Mesendoderm (in vitro differentiated cells): ENCODE measurements around the gene IRAK1BP1.

Experiments used
- DNase-seq: peaks from one replicate; pipeline ENCODE4 v3.0.0; 2013
- H2AK5ac ChIP-seq: 2 replicates; pipeline ENCODE4 v1.6.1; 2013; ENCODE audit warnings: low read length, inconsistent platforms
- H2BK120ac ChIP-seq: 2 replicates; pipeline ENCODE4 v1.6.1; 2013; ENCODE audit warnings: low read depth, mild to moderate bottlenecking, low read length, moderate library complexity, mixed read lengths
- H2BK15ac ChIP-seq: replicated peaks from 2 replicates; pipeline ENCODE4 v1.6.1; 2013; ENCODE audit warnings: low read depth, mild to moderate bottlenecking, moderate library complexity
- H2BK5ac ChIP-seq: 2 replicates; pipeline ENCODE4 v1.6.1; 2013; ENCODE audit warnings: low read length, inconsistent platforms
- H3K18ac ChIP-seq: 2 replicates; pipeline ENCODE4 v1.6.1; 2013; ENCODE audit warnings: mild to moderate bottlenecking, low read length, mixed read lengths
- H3K23ac ChIP-seq: one replicate; pipeline ENCODE4 v1.6.1; 2013; ENCODE audit warnings: low read length
- H3K27ac ChIP-seq: 2 replicates; pipeline ENCODE4 v1.5.1; 2013; ENCODE audit warnings: low read depth, mild to moderate bottlenecking, inconsistent platforms, low read length, moderate library complexity
- H3K27me3 ChIP-seq: 2 replicates; pipeline ENCODE4 v1.6.1; 2013; ENCODE audit warnings: low read length, control low read depth, mild to moderate bottlenecking, inconsistent platforms; ENCODE audit not compliant: insufficient read depth, poor library complexity
- H3K36me3 ChIP-seq: 2 replicates; pipeline ENCODE4 v1.6.1; 2013; ENCODE audit warnings: low read length, inconsistent platforms; ENCODE audit not compliant: control insufficient read depth, insufficient read depth
- H3K4ac ChIP-seq: one replicate; pipeline ENCODE4 v1.6.1; 2013; ENCODE audit warnings: low read depth, mild to moderate bottlenecking, low read length, moderate library complexity
- H3K4me1 ChIP-seq: 2 replicates; pipeline ENCODE4 v1.6.1; 2013; ENCODE audit warnings: low read depth, low read length, inconsistent platforms; ENCODE audit not compliant: control insufficient read depth
- H3K4me2 ChIP-seq: 2 replicates; pipeline ENCODE4 v1.6.1; 2013; ENCODE audit warnings: low read length
- H3K4me3 ChIP-seq: 2 replicates; pipeline ENCODE4 v1.5.1; 2013; ENCODE audit warnings: mild to moderate bottlenecking, low read length
- H3K56ac ChIP-seq: one replicate; pipeline ENCODE4 v1.6.1; 2013; ENCODE audit warnings: low read length
- H3K79me1 ChIP-seq: 2 replicates; pipeline ENCODE4 v1.6.1; 2013; ENCODE audit warnings: low read length, inconsistent platforms
- H3K79me2 ChIP-seq: 2 replicates; pipeline ENCODE4 v1.6.1; 2013; ENCODE audit warnings: mild to moderate bottlenecking, low read length; ENCODE audit not compliant: control insufficient read depth, insufficient read depth
- H3K9ac ChIP-seq: 2 replicates; pipeline ENCODE4 v1.6.1; 2013; ENCODE audit warnings: low read length, inconsistent platforms
- H4K5ac ChIP-seq: one replicate; pipeline ENCODE4 v1.6.1; 2013; ENCODE audit warnings: low read length
- H4K8ac ChIP-seq: one replicate; pipeline ENCODE4 v1.6.1; 2013; ENCODE audit warnings: low read depth, mild to moderate bottlenecking, control low read depth, low read length, moderate library complexity
- WGBS: extraction: QIAGEN DNeasy Blood & Tissue Kit; methylation state at CpG from one replicate; pipeline ENCODE4 v1.1.7; 2013; ENCODE audit warnings: low lambda C conversion rate, missing lambda C conversion rate; ENCODE audit not compliant: insufficient coverage; ENCODE audit errors: extremely low coverage; 5-methylcytosine and 5-hydroxymethylcytosine counted together

Gene IRAK1BP1

GRCh38 chr6:78863576-78863975 is 3.8 kb upstream of the IRAK1BP1 start:
- Histone ChIP-seq H3K56ac (no peak overlapping the region), H3K4me3 (no peak overlapping the region), H2BK15ac (no peak overlapping the region), H3K9ac (no peak overlapping the region), H3K79me1 (no peaks in the 10 kb centered on the region), H3K27me3 (no peaks in the 10 kb centered on the region), H4K5ac (no peak overlapping the region), H3K4me1 (no peaks in the 10 kb centered on the region), H3K36me3 (no peaks in the 10 kb centered on the region), H3K18ac (no peak overlapping the region), H2BK120ac (no peak overlapping the region), H2BK5ac (no peak overlapping the region), H3K79me2 (no peaks in the 10 kb centered on the region), H3K4ac (no peak overlapping the region), H3K23ac (no peak overlapping the region), H2AK5ac (no peak overlapping the region), H3K4me2 (no peak overlapping the region), H4K8ac (no peak overlapping the region), H3K27ac (no peak overlapping the region)
- WGBS, result no CpG with 5 or more reads among the region's 2 CpGs
- no peak for DNase-seq

GRCh38 chr6:78864957-78865356 is 2.4 kb upstream of the IRAK1BP1 start:
- DNase-seq, result no peak
- H3K18ac ChIP-seq, result no peak overlapping the region
- no peaks in the 10 kb centered on the region for H3K4me1 ChIP-seq
- no peaks in the 10 kb centered on the region for H3K27me3 ChIP-seq
- no peak overlapping the region for H3K9ac ChIP-seq
- no peak overlapping the region for H3K4me2 ChIP-seq
- no peaks in the 10 kb centered on the region for H3K79me1 ChIP-seq
- no peak overlapping the region for H2BK5ac ChIP-seq
- H3K27ac ChIP-seq, result no peak overlapping the region
- H2AK5ac ChIP-seq, result no peak overlapping the region
- H3K56ac ChIP-seq, result no peak overlapping the region
- WGBS, result no CpG with 5 or more reads among the region's 5 CpGs
- H3K4ac ChIP-seq, result no peak overlapping the region
- no peaks in the 10 kb centered on the region for H3K36me3 ChIP-seq
- no peak overlapping the region for H3K23ac ChIP-seq
- no peak overlapping the region for H2BK15ac ChIP-seq
- H4K5ac ChIP-seq, result no peak overlapping the region
- H4K8ac ChIP-seq, result no peak overlapping the region
- H3K4me3 ChIP-seq, result no peak overlapping the region
- H2BK120ac ChIP-seq, result no peak overlapping the region
- H3K79me2 ChIP-seq, result no peaks in the 10 kb centered on the region

GRCh38 chr6:78867020-78867369 is 356 bp upstream of the IRAK1BP1 start:
- Histone ChIP-seq H3K23ac (no peak overlapping the region), H4K5ac (no peak overlapping the region), H3K27ac (no peak overlapping the region), H3K4me2 (peak overlapping the region; percentile 56), H3K36me3 (no peaks in the 10 kb centered on the region), H2BK5ac (no peak overlapping the region), H2BK15ac (no peak overlapping the region), H3K4ac (no peak overlapping the region), H3K79me2 (no peaks in the 10 kb centered on the region), H3K18ac (no peak overlapping the region), H3K9ac (peak overlapping the region; percentile 79), H3K4me1 (no peaks in the 10 kb centered on the region), H2BK120ac (no peak overlapping the region), H3K56ac (peak overlapping the region; percentile 90), H4K8ac (no peak overlapping the region), H2AK5ac (no peak overlapping the region), H3K4me3 (peak overlapping the region; percentile 90), H3K27me3 (no peaks in the 10 kb centered on the region), H3K79me1 (no peaks in the 10 kb centered on the region)
- DNase-seq, result no peak
- WGBS, result no CpG with 5 or more reads among the region's 13 CpGs

- no peak overlapping the region for H3K4ac ChIP-seq
- H2BK120ac ChIP-seq, result no peak overlapping the region
- H3K27me3 ChIP-seq, result no peaks in the 10 kb centered on the region
- no peak overlapping the region for H4K5ac ChIP-seq
- peak overlapping the region; percentile 68 for H3K4me2 ChIP-seq
- no peak overlapping the region for H3K23ac ChIP-seq
- H3K4me3 ChIP-seq, result peak overlapping the region; percentile 90
- no peak overlapping the region for H3K18ac ChIP-seq
- no peak for DNase-seq
- no peak overlapping the region for H2BK15ac ChIP-seq
- no peaks in the 10 kb centered on the region for H3K36me3 ChIP-seq
- no peaks in the 10 kb centered on the region for H3K79me1 ChIP-seq
- 100% methylated on average over 1 of the region's 8 CpGs for WGBS
- no peak overlapping the region for H2AK5ac ChIP-seq
- H2BK5ac ChIP-seq, result no peak overlapping the region
- H3K79me2 ChIP-seq, result no peaks in the 10 kb centered on the region
- peak overlapping the region; percentile 39 for H3K27ac ChIP-seq
- H3K4me1 ChIP-seq, result no peaks in the 10 kb centered on the region
- peak overlapping the region; percentile 79 for H3K9ac ChIP-seq
- no peak overlapping the region for H4K8ac ChIP-seq
- peak overlapping the region; percentile 91 for H3K56ac ChIP-seq
Measured at GRCh38 chr6:78868116-78868515, 765 bp downstream of the IRAK1BP1 start.

GRCh38 chr6:78875505-78875904 is 8.2 kb downstream of the IRAK1BP1 start:
- H2BK15ac ChIP-seq, result no peak overlapping the region
- no peaks in the 10 kb centered on the region for H3K36me3 ChIP-seq
- no peak overlapping the region for H3K9ac ChIP-seq
- no peak overlapping the region for H3K18ac ChIP-seq
- no peak overlapping the region for H3K4me2 ChIP-seq
- no peak overlapping the region for H3K56ac ChIP-seq
- no peak overlapping the region for H3K4ac ChIP-seq
- no peaks in the 10 kb centered on the region for H3K27me3 ChIP-seq
- H3K79me2 ChIP-seq, result no peaks in the 10 kb centered on the region
- no peaks in the 10 kb centered on the region for H3K79me1 ChIP-seq
- H3K23ac ChIP-seq, result no peak overlapping the region
- H3K4me3 ChIP-seq, result no peak overlapping the region
- H2AK5ac ChIP-seq, result no peak overlapping the region
- H3K4me1 ChIP-seq, result no peaks in the 10 kb centered on the region
- WGBS, result no CpG with 5 or more reads among the region's 3 CpGs
- no peak overlapping the region for H2BK5ac ChIP-seq
- DNase-seq, result no peak
- H4K5ac ChIP-seq, result no peak overlapping the region
- no peak overlapping the region for H4K8ac ChIP-seq
- H2BK120ac ChIP-seq, result no peak overlapping the region
- no peak overlapping the region for H3K27ac ChIP-seq

- Histone ChIP-seq H3K4me2 (no peak overlapping the region), H3K27me3 (no peaks in the 10 kb centered on the region), H2BK15ac (no peak overlapping the region), H3K79me2 (no peaks in the 10 kb centered on the region), H3K4me3 (no peak overlapping the region), H3K23ac (no peak overlapping the region), H2AK5ac (no peak overlapping the region), H3K4ac (no peak overlapping the region), H3K9ac (no peak overlapping the region), H3K56ac (no peak overlapping the region), H3K18ac (no peak overlapping the region), H3K36me3 (no peaks in the 10 kb centered on the region), H2BK5ac (no peak overlapping the region), H4K5ac (no peak overlapping the region), H3K27ac (no peak overlapping the region), H3K79me1 (no peaks in the 10 kb centered on the region), H4K8ac (no peak overlapping the region), H3K4me1 (no peaks in the 10 kb centered on the region), H2BK120ac (no peak overlapping the region)
- no CpG with 5 or more reads among the region's 5 CpGs for WGBS
- no peak for DNase-seq
Measured at GRCh38 chr6:78883651-78884050, 16.3 kb downstream of the IRAK1BP1 start.
